ENCODE results near the gene FADS6. TPM values are rescaled to one million over a fixed set of nuclear protein-coding genes. Genes with fewer than 3 reads are reported as not detected.

Gene FADS6
- total RNA-seq, 1 experiment from 2014 or later = not detected

DNA sequence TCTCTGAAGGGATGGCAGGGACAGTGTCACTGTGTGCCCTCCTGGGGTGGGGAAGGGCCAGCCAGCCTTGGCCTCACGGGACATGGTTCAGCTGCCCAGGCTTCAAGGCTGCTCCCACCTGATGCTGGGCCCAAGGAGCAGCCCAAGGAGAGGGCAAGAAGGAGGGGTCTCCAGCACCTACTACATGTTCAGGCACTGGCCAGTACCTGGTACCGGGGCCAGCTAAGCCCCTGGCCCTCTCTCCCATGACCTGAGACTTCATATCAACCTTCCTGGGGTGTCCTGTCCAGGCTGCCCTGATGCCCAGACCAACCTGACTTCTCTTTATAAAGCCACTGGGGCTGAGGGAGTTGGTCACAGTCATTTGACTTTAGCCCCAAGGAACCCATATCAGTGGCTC, 28.3 kb upstream of the FADS6 start:
- DNase-seq (ENCODE audit: low read depth, low spot score) (no peak), ATAC-seq (no peak)
- CTCF ChIA-PET = interaction anchor here (0.6 to 2.6 kb wide), 2 partner anchors 39 to 294 kb away, joined by 3 to 41 read pairs; no protein-coding TSS in a partner anchor
- Histone ChIP-seq H3K4me3 (ENCODE audit: low read depth in 2 of 2, low read length in 2 of 2) (no peak overlapping the region), H3K27ac (ENCODE audit: low read length) (no peak overlapping the region), H3K36me3 (ENCODE audit: control insufficient read depth, insufficient read depth, low read length) (peaks cover 5% of the 10 kb centered on the region; the same call in 1 of the 2 replicates), H3K4me1 (ENCODE audit: control insufficient read depth, insufficient read depth, low read length) (peaks cover 4% of the 10 kb centered on the region; the same call in 1 of the 2 replicates), H3K27me3 (ENCODE audit: control insufficient read depth, insufficient read depth, low read length) (peaks cover 18% of the 10 kb centered on the region), H3K9me3 (ENCODE audit: control insufficient read depth, insufficient read depth, low read depth, low read length) (no peaks in the 10 kb centered on the region)
- no TSS peak for BruUV-seq (replicated peaks)
- TF ChIP-seq TCF7L2 (IDR thresholded peaks at IDR 0.05; ENCODE audit: low read depth, low read length) (no peak), POLR2AphosphoS5 (IDR thresholded peaks at IDR 0.05; ENCODE audit: low read depth, low read length) (no peak), SIN3A (IDR thresholded peaks at IDR 0.05; ENCODE audit: borderline replicate concordance, insufficient read depth, low read depth, low read length) (no peak)
- TF ChIP-seq, protein P1, sequence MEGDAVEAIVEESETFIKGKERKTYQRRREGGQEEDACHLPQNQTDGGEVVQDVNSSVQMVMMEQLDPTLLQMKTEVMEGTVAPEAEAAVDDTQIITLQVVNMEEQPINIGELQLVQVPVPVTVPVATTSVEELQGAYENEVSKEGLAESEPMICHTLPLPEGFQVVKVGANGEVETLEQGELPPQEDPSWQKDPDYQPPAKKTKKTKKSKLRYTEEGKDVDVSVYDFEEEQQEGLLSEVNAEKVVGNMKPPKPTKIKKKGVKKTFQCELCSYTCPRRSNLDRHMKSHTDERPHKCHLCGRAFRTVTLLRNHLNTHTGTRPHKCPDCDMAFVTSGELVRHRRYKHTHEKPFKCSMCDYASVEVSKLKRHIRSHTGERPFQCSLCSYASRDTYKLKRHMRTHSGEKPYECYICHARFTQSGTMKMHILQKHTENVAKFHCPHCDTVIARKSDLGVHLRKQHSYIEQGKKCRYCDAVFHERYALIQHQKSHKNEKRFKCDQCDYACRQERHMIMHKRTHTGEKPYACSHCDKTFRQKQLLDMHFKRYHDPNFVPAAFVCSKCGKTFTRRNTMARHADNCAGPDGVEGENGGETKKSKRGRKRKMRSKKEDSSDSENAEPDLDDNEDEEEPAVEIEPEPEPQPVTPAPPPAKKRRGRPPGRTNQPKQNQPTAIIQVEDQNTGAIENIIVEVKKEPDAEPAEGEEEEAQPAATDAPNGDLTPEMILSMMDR (IDR thresholded peaks at IDR 0.05) = no peak
- TF ChIP-seq, protein P2, sequence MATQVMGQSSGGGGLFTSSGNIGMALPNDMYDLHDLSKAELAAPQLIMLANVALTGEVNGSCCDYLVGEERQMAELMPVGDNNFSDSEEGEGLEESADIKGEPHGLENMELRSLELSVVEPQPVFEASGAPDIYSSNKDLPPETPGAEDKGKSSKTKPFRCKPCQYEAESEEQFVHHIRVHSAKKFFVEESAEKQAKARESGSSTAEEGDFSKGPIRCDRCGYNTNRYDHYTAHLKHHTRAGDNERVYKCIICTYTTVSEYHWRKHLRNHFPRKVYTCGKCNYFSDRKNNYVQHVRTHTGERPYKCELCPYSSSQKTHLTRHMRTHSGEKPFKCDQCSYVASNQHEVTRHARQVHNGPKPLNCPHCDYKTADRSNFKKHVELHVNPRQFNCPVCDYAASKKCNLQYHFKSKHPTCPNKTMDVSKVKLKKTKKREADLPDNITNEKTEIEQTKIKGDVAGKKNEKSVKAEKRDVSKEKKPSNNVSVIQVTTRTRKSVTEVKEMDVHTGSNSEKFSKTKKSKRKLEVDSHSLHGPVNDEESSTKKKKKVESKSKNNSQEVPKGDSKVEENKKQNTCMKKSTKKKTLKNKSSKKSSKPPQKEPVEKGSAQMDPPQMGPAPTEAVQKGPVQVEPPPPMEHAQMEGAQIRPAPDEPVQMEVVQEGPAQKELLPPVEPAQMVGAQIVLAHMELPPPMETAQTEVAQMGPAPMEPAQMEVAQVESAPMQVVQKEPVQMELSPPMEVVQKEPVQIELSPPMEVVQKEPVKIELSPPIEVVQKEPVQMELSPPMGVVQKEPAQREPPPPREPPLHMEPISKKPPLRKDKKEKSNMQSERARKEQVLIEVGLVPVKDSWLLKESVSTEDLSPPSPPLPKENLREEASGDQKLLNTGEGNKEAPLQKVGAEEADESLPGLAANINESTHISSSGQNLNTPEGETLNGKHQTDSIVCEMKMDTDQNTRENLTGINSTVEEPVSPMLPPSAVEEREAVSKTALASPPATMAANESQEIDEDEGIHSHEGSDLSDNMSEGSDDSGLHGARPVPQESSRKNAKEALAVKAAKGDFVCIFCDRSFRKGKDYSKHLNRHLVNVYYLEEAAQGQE (IDR thresholded peaks at IDR 0.05; ENCODE audit: insufficient read depth in 1 of 2, low read depth in 2 of 2, low read length in 1 of 2) = no peak
- intact Hi-C loops (cut with micrococcal nuclease; ENCODE audit: unreplicated experiment) (no loop called here), in situ Hi-C loops (cut with HindIII; ENCODE audit: low pct_unique_long_range_greater_than_20kb, low sequenced_read_pairs) (no loop called here)
- POLR2A ChIA-PET = no interaction called here

DNA sequence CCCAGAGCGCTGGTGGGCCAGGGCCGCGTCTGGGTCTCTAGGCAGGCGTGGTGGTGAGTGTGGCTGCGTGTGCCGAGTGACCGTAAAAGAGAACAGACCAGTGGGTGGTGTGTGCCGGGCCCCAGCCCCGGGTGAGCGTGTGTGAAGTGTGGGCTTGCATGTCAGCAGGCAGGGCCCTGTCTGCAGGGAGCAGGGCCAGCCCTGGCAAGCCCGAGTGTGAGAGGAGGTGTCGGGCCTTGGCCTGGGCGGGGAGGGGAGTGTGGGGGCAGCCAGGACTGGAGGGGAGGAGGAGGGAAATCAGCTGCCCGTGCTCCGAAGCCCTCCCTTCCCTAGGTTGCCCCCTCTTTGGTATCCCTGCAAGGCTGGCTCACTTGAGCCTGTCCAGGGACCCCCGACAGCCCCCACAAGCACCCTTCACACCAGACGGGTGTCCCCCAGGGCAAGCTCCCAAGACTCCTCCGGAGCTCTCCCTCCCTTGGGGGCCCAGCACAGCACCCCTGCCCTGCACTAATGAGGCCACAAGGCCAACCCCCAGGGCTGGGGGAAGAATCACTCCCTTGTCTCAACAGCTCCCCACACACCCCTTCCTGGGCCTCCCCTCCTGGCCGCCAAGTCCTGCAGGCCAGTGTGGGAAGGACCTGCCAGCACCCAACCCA, 27.7 kb upstream of the FADS6 start:
- POLR2A ChIA-PET = no interaction called here
- Histone ChIP-seq H3K36me3 (ENCODE audit: control insufficient read depth, insufficient read depth, low read length) (peaks cover 5% of the 10 kb centered on the region; the same call in 1 of the 2 replicates), H3K9me3 (ENCODE audit: control insufficient read depth, insufficient read depth, low read depth, low read length) (no peaks in the 10 kb centered on the region), H3K27me3 (ENCODE audit: control insufficient read depth, insufficient read depth, low read length) (peaks cover 18% of the 10 kb centered on the region), H3K4me3 (ENCODE audit: low read depth in 2 of 2, low read length in 2 of 2) (no peak overlapping the region), H3K4me1 (ENCODE audit: control insufficient read depth, insufficient read depth, low read length) (peaks cover 4% of the 10 kb centered on the region; the same call in 1 of the 2 replicates), H3K27ac (ENCODE audit: low read length) (no peak overlapping the region)
- CTCF ChIA-PET = interaction anchor here (2.6 to 3.4 kb wide), 2 partner anchors 36 to 40 kb away, joined by 30 to 41 read pairs; no protein-coding TSS in a partner anchor
- ATAC-seq = 0 out of 2 replicates have a peak, but pooled peaks have one; percentile 16
- TF ChIP-seq, protein P1 (IDR thresholded peaks at IDR 0.05) = no peak
- TF ChIP-seq POLR2AphosphoS5 (IDR thresholded peaks at IDR 0.05; ENCODE audit: low read depth, low read length) (no peak), TCF7L2 (IDR thresholded peaks at IDR 0.05; ENCODE audit: low read depth, low read length) (no peak), SIN3A (IDR thresholded peaks at IDR 0.05; ENCODE audit: borderline replicate concordance, insufficient read depth, low read depth, low read length) (no peak)
- TF ChIP-seq, protein P2 (IDR thresholded peaks at IDR 0.05; ENCODE audit: insufficient read depth in 1 of 2, low read depth in 2 of 2, low read length in 1 of 2) = no peak
- intact Hi-C loops (cut with micrococcal nuclease; ENCODE audit: unreplicated experiment) = no loop called here
- no peak for DNase-seq (ENCODE audit: low read depth, low spot score)
- in situ Hi-C loops (cut with HindIII; ENCODE audit: low pct_unique_long_range_greater_than_20kb, low sequenced_read_pairs) = no loop called here
- BruUV-seq (replicated peaks) = no TSS peak

Data from Panc1 (cell line).